ENCODE results near the gene S100A7A.

S100A7A gene

DNA sequence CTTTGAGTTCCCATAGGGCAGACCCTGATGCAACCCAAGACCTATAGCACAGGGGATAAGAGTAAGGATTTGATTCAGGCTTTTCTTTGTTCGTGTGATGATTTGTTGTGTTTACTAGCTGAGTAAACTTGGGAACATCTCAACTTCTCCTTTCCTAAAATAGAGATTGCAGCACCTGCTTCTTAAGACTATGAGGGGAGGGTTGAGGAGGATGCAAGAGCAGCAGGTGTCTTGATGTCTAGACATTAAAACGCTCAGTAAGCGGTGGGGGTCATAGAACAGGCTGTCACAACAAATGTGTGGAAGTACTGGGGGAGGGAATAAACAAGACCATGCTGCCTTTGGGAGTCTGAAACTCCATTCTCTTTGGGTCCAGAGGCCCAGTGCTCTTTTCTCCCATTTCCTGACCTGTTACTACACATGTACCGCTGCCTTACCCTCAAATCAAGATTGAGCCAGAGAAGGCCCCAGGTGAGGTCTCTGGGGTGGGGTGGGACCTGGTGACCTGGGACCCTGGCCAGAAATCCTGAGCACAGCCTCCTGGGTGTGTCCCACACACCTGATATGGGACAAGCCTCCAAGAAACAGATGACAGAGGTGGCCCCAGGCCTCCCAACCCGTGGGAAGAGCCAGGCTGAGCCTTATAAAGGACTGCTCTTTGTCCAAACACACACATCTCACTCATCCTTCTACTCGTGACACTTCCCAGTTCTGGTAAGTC, at the start of gene S100A7A:
S100A7A (plus strand) TSS at position 671 of the 721 bp plus-strand sequence. CDS start 1,563 bp downstream, outside the sequence.
- in situ Hi-C loops (cut with HindIII; ENCODE audit: low sequenced_read_pairs): no loop called here

- in situ Hi-C loops (cut with HindIII; ENCODE audit: low sequenced_read_pairs): no loop called here
Measured at GRCh38 chr1:153367090-153367489, 49.2 kb upstream of the S100A7A start.

DNA sequence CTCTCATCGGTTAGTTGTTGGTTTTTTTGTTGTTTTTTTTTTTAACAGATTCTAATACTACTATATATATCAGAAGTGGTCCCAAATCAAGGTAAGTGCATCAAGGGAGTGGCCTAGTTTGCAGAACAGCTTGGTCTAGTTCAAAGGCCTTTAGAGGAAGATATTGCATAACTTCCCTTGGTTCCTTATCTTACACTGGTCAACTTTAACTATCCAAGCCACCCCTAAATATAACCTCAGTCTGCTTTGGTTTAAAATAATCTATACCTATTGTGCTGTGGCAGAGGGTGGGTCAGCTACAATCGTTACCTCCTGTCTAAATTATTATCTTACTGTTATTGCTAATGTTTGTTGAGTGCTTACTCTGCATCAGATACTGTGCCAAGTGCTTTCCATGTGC, 47.8 kb upstream of the S100A7A start:
- in situ Hi-C loops (cut with HindIII; ENCODE audit: low sequenced_read_pairs): no loop called here

DNA sequence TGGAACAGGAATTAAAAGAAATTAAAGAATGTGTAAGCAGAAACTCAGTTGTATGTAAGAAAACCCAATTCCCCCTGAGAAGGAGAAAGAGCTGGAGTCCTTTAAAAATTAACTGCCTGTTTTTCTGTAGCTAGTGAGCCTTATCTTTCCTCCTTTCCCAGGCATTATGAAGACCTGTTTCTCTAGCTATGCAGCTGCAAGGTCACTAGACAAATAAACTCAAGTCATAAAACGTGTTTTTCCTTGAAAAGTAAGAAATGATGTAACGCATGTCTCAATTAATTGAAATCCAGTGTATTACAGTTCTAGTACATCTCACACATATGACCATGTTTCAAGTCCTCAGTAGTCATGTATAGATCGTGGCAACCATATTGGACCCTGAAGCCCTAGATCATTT, 46.2 kb upstream of the S100A7A start:
- in situ Hi-C loops (cut with HindIII; ENCODE audit: low sequenced_read_pairs): no loop called here

DNA sequence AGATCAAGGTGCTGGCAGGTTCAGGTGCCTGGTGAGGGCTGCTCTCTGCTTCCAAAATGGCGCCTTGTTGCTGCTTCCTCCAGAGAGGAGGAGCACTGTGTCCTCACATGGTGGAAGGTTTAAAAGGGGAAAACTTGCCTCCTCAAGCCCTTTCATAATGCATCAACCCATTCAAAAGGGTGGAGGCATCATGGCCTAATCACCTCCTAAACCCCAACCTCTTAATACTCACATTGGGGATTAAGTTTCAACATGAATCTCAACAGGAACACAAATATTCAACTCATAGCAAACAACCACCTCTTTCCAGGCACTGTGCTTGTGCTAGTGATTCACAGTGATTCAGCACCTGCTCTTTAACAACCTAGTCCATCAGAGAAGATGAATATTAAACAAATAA, 45.1 kb upstream of the S100A7A start:
- in situ Hi-C loops (cut with HindIII; ENCODE audit: low sequenced_read_pairs): no loop called here

GRCh38 chr1:153372571-153372970, 43.7 kb upstream of the S100A7A start:
- in situ Hi-C loops (cut with HindIII; ENCODE audit: low sequenced_read_pairs): no loop called here

DNA sequence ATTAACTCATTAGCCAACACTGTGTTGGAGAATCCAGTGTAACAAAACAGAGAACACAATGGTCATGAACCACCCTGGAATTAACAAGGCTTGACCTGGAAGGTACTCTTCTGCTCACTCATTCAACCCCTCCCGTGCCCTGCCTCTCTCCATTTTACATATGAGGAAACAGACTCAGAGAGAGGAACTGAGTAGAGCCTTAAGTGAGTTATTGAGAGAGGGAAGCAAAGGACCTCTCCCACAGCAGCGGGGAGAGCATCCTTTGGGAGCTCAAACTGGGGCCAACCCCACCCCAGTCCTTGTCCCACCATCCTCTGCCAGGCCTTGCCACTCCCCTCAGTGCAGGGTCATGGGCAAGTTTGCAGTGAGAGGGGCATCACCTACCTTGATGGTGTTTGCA, 42.2 kb upstream of the S100A7A start:
- in situ Hi-C loops (cut with HindIII; ENCODE audit: low sequenced_read_pairs): no loop called here

DNA sequence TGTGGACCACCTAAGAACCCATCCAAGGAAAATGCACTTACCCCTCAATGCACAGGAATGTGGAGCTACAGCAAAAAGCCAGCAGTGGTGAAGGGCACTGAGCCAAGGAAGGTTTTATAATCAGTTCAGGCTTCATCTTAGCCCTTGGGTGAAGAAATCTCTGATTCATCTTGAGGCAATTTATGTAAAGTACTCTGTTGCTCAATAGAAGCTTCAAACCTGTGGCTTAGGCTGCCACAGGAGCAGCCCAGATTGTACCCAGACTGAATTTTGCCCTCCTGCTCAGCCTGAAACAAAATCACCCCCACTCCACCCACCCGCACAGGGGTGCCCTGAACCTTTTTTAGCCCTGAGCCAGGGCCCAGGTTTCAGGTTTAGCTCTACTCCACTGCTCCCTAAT, 40.8 kb upstream of the S100A7A start, which contains the start of gene S100A12:
S100A12 (minus strand) TSS at position 111 of the 400 bp plus-strand sequence. CDS start 1,029 bp downstream, outside the sequence.
- in situ Hi-C loops (cut with HindIII; ENCODE audit: low sequenced_read_pairs): no loop called here

- in situ Hi-C loops (cut with HindIII; ENCODE audit: low sequenced_read_pairs): no loop called here
Measured at GRCh38 chr1:153379591-153379990, 36.7 kb upstream of the S100A7A start.

- in situ Hi-C loops (cut with HindIII; ENCODE audit: low sequenced_read_pairs): no loop called here
Measured at GRCh38 chr1:153380711-153381110, 35.6 kb upstream of the S100A7A start.

GRCh38 chr1:153384958-153385580, 31.3 kb upstream of the S100A7A start:
- in situ Hi-C loops (cut with HindIII; ENCODE audit: low sequenced_read_pairs): no loop called here

- in situ Hi-C loops (cut with HindIII; ENCODE audit: low sequenced_read_pairs): no loop called here
Measured at GRCh38 chr1:153386500-153386901, 29.8 kb upstream of the S100A7A start.

- in situ Hi-C loops (cut with HindIII; ENCODE audit: low sequenced_read_pairs): no loop called here
Measured at GRCh38 chr1:153387001-153387400, 29.3 kb upstream of the S100A7A start.

DNA sequence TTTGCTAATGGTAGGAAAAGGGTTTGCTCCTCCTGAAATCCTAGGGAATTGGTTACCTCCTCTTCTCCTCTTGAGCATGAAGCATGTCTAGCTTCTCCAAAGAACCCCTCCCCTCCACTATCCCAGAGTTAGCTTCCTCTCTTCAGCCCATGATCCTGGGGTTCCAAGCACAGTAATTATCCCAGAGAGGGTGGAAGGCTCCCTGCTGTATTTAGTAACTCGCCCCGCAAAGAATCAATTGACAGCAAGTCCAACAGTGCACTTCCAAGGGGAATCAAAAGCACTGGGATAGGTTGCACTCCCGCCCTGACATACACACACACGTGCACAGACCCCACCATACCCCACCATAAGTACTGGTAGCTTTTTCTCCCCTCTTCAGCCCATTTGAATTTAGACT, 28.5 kb upstream of the S100A7A start:
- in situ Hi-C loops (cut with HindIII; ENCODE audit: low sequenced_read_pairs): no loop called here

DNA sequence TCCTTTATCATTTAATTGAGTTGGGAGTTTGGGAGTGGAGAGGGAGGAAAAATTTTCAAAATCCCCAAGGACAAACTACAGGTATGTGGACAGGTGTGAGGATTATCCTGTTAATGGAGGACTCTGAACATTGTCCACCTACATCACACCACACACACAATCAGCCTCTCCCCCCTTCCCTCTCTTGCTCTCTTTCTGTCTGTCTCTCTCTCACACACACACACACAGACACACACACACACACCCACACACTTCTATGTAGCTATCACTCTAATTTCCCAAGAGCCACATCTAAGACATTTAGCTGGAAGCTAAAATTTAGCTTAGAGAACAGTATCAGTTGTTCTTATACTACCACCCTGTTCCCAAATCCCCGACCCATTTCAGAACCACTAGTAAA, 26.9 kb upstream of the S100A7A start:
- in situ Hi-C loops (cut with HindIII; ENCODE audit: low sequenced_read_pairs): no loop called here

DNA sequence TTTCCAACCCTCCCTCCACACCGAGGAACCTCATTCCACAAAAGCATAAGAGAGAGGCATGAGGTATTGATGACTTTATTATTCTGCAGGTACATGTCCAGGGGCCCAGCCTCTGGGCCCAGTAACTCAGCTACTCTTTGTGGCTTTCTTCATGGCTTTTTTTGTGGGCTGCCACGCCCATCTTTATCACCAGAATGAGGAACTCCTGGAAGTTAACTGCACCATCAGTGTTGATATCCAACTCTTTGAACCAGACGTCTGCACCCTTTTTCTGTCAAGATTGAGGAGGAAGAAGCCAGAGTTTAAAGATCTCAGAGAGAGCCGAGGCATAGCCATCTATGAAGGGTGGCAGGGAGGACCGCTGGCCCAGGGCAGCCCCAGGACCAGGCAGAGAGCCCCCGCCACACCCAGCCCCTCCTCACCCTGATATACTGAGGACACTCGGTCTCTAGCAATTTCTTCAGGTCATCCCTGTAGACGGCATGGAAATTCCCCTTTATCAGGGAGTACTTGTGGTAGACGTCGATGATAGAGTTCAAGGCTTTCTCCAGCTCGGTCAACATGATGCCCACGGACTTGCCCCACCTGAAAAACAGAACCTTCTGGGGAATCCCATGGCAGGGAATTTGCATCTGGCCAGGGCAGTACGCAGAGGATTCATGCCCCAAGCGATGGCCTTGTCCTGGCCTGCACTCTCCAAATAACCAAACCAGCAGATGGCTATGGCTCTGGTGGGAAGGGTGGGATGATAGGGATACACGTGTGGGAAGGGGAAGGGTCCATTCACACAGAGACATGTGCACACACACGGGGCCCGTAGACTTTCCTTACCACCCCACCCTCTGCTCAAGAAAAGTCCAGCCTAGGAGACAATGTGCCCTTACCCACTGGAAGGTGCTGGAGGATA, 26.1 kb upstream of the S100A7A start:
- in situ Hi-C loops (cut with HindIII; ENCODE audit: low sequenced_read_pairs): no loop called here

- in situ Hi-C loops (cut with HindIII; ENCODE audit: low sequenced_read_pairs): no loop called here
Measured at GRCh38 chr1:153390938-153391710, 25.2 kb upstream of the S100A7A start, which contains the start of gene S100A8. S100A8 (minus strand) TSS chr1:153391073; CDS start chr1:153390535, 538 bp downstream.

DNA sequence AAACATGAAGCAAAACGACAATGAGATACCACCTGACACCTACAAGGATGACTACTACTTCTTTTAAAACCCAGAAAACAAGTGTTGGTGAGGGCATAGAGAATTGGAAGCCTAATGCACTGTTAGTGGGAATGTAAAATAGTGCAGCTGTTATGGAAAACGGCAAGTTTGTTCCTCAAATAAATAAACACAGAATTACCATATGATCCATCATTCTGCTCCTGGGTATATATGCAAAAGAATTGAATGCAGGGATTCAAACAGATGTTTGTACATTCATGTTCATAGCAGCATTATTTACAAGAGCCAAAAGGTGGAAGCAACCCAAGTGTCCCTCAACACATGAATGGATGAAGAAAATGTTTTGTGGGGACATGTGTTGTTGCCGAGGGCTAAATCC, 24.1 kb upstream of the S100A7A start:
- in situ Hi-C loops (cut with HindIII; ENCODE audit: low sequenced_read_pairs): no loop called here

DNA sequence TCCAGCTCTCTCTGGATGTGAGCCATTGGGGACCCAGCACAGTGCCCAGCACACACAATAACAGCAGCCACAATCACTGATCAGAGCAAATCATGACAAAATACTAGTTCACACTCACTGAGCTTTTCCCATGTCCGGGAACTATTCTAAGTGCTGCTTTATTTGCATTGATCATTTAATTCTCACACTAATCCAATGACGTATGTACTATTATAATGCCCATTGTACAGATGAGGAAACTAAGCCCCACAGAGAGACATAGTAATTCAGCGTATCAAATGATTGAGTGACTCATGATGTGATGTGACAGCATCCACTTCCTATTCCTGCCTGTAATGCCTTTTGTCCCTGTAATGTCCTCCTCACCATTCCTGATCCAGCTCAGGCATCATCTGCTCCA, 23.5 kb upstream of the S100A7A start:
- in situ Hi-C loops (cut with HindIII; ENCODE audit: low sequenced_read_pairs): no loop called here

GRCh38 chr1:153393926-153394325, 22.4 kb upstream of the S100A7A start:
- in situ Hi-C loops (cut with HindIII; ENCODE audit: low sequenced_read_pairs): no loop called here

DNA sequence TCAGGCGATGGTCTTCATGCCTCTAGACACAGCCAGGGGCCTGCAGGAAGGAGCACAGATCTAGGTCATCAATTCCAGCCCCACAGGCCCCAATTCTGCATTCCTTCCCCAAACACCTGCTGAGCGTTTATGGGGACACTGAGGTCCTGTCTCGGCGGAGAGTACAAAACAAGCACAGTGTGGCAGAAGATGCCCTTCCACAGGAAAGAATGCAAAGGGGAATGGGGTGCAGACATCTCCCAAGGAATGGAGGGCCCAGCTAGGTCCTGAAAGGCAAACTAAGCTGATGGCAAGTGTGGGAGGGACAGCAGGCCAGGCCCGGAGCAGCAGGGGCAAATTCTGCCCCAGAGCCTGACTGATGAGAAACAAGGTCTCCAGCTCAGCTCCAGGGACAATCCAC, 21.9 kb upstream of the S100A7A start:
- in situ Hi-C loops (cut with HindIII; ENCODE audit: low sequenced_read_pairs): no loop called here

Data from DLD1 (cell line).